Caco-2 (cell line): ENCODE measurements around the gene RBKS. TPM values are rescaled to one million over a fixed set of nuclear protein-coding genes. Genes with fewer than 3 reads are reported as not detected.

Experiments used
- BruUV-seq: library from RNA; stranded (reverse); fragments of 400-500 nt; replicated peaks from 2 replicates; lab custom pipeline; 2021; lab: Mats Ljungman, UMichigan
- CTCF ChIA-PET: fragments of 300-600 bp; sonication (Branson Sonifier 250); formaldehyde crosslinking; loops from one replicate; lab custom pipeline; 2022; ENCODE audit warnings: antibody characterized with exemption; lab: Charles Lee
- POLR2A ChIA-PET: fragments of 300-600 bp; sonication (Branson Sonifier 250); formaldehyde crosslinking; loops from one replicate; lab custom pipeline; 2022; ENCODE audit warnings: antibody characterized with exemption; lab: Charles Lee
- DNase-seq, 2 experiments: peaks; one replicate each; pipeline versions ENCODE4 v3.0.0 to v3.0.0-alpha.2; 2020 to 2022
- H3K27me3 ChIP-seq: replicated peaks from 2 replicates; pipeline ENCODE4 v1.6.0; 2011; ENCODE audit warnings: low read length; ENCODE audit not compliant: control insufficient read depth, insufficient read depth
- H3K36me3 ChIP-seq: 2 replicates; pipeline ENCODE4 v1.5.1; 2011; ENCODE audit warnings: low read length; ENCODE audit not compliant: control insufficient read depth, insufficient read depth
- H3K4me1 ChIP-seq: fragments of 250-450 bp; sonication (Bioruptor Pico); 2 replicates; pipeline ENCODE4 v1.5.1; 2020; ENCODE audit warnings: mild to moderate bottlenecking
- H3K4me3 ChIP-seq: 2 replicates; pipeline ENCODE4 v1.5.1; 2011; ENCODE audit warnings: low read depth, mild to moderate bottlenecking, control low read depth, low read length
- H3K9me3 ChIP-seq: fragments of 250-450 bp; sonication (Bioruptor Pico); 2 replicates; pipeline ENCODE4 v1.5.1; 2020; ENCODE audit warnings: mild to moderate bottlenecking, moderate library complexity
- H3K27ac Mint-ChIP-seq: one replicate; pipeline ENCODE4 v1.8.0; 2022; ENCODE audit warnings: mixed read lengths; ENCODE audit not compliant: unreplicated experiment
- H3K27me3 Mint-ChIP-seq: one replicate; pipeline ENCODE4 v1.8.0; 2022; ENCODE audit warnings: mixed read lengths; ENCODE audit not compliant: insufficient read depth, unreplicated experiment
- H3K36me3 Mint-ChIP-seq: one replicate; pipeline ENCODE4 v1.8.0; 2022; ENCODE audit warnings: mild to moderate bottlenecking, mixed read lengths; ENCODE audit not compliant: insufficient read depth, unreplicated experiment
- H3K4me1 Mint-ChIP-seq: one replicate; pipeline ENCODE4 v1.8.0; 2022; ENCODE audit warnings: low read depth, mixed read lengths; ENCODE audit not compliant: unreplicated experiment
- H3K4me3 Mint-ChIP-seq: one replicate; pipeline ENCODE4 v1.8.0; 2022; ENCODE audit warnings: mild to moderate bottlenecking, moderate library complexity, mixed read lengths; ENCODE audit not compliant: unreplicated experiment
- H3K9me3 Mint-ChIP-seq: one replicate; pipeline ENCODE4 v1.8.0; 2022; ENCODE audit warnings: mixed read lengths; ENCODE audit not compliant: unreplicated experiment
- CTCF ChIP-seq, 2 experiments: fragments of 200-600 bp in 1 of 2; IDR thresholded peaks; 1 replicate in 1 of 2; 2 replicates in 1 of 2; pipeline versions ENCODE4 v1.5.1 to v1.8.0; 2011 to 2022; ENCODE audit warnings: antibody characterized with exemption in 1 of 2, control low read depth in 1 of 2, inconsistent platforms in 1 of 2, low read depth in 1 of 2, low read length in 1 of 2, mild to moderate bottlenecking in 1 of 2, moderate library complexity in 1 of 2; ENCODE audit not compliant: insufficient read depth in 1 of 2, severe bottlenecking in 1 of 2, unreplicated experiment in 1 of 2
- intact Hi-C: fragments of 100-400 bp; cut with micrococcal nuclease; formaldehyde crosslinking; loops from one replicate; pipeline ENCODE4 v1.10.0; 2022; ENCODE audit not compliant: unreplicated experiment
- total RNA-seq: library from RNA; stranded (reverse); gene quantifications from 2 replicates; pipeline ENCODE4 v1.2.3, GENCODE V29; 2022

RBKS gene
- total RNA-seq, 1 experiment from 2014 or later, result 7.4 TPM

GRCh38 chr2:27833931-27834330 is 56.3 kb downstream of the RBKS start:
- Mint-ChIP-seq H3K4me3 (no peak overlapping the region), H3K27ac (no peak overlapping the region), H3K36me3 (no peaks in the 10 kb centered on the region), H3K9me3 (no peaks in the 10 kb centered on the region), H3K27me3 (no peaks in the 10 kb centered on the region), H3K4me1 (no peaks in the 10 kb centered on the region)
- CTCF ChIA-PET, result no interaction called here
- intact Hi-C loops, result no loop called here
- no peaks in the 10 kb centered on the region for H3K27me3 ChIP-seq
- no peaks in the 10 kb centered on the region for H3K36me3 ChIP-seq
- DNase-seq, result no peak
- H3K4me1 ChIP-seq, result no peaks in the 10 kb centered on the region
- H3K9me3 ChIP-seq, result no peaks in the 10 kb centered on the region
- POLR2A ChIA-PET, result no interaction called here
- H3K4me3 ChIP-seq, result no peak overlapping the region
- no peak for TF ChIP-seq CTCF (IDR thresholded peaks at IDR 0.05; ENCODE audit: insufficient read depth in 1 of 2, low read depth in 1 of 2, low read length in 1 of 2, severe bottlenecking in 1 of 2, unreplicated experiment in 1 of 2)
- BruUV-seq, result no TSS peak

GRCh38 chr2:27832396-27832795 is 57.8 kb downstream of the RBKS start:
- no peak overlapping the region for H3K4me3 Mint-ChIP-seq
- intact Hi-C loops, result no loop called here
- no TSS peak for BruUV-seq
- H3K4me1 ChIP-seq, result no peaks in the 10 kb centered on the region
- DNase-seq, result no peak
- no peaks in the 10 kb centered on the region for H3K9me3 Mint-ChIP-seq
- peaks cover 10% of the 10 kb centered on the region for H3K4me1 Mint-ChIP-seq
- H3K27me3 ChIP-seq, result no peaks in the 10 kb centered on the region
- H3K4me3 ChIP-seq, result no peak overlapping the region
- H3K27me3 Mint-ChIP-seq, result no peaks in the 10 kb centered on the region
- no peaks in the 10 kb centered on the region for H3K9me3 ChIP-seq
- no peaks in the 10 kb centered on the region for H3K36me3 ChIP-seq
- H3K27ac Mint-ChIP-seq, result peak overlapping the region; percentile 4
- CTCF ChIA-PET, result no interaction called here
- POLR2A ChIA-PET, result no interaction called here
- no peak for TF ChIP-seq CTCF (IDR thresholded peaks at IDR 0.05; ENCODE audit: insufficient read depth in 1 of 2, low read depth in 1 of 2, low read length in 1 of 2, severe bottlenecking in 1 of 2, unreplicated experiment in 1 of 2)
- H3K36me3 Mint-ChIP-seq, result no peaks in the 10 kb centered on the region

- CTCF ChIA-PET, result no interaction called here
- POLR2A ChIA-PET, result no interaction called here
- Histone ChIP-seq H3K4me1 (no peaks in the 10 kb centered on the region), H3K27me3 (no peaks in the 10 kb centered on the region), H3K36me3 (no peaks in the 10 kb centered on the region), H3K9me3 (no peaks in the 10 kb centered on the region), H3K4me3 (no peak overlapping the region)
- H3K36me3 Mint-ChIP-seq, result peaks cover 5% of the 10 kb centered on the region
- H3K4me3 Mint-ChIP-seq, result no peak overlapping the region
- no peak for TF ChIP-seq CTCF (IDR thresholded peaks at IDR 0.05; ENCODE audit: insufficient read depth in 1 of 2, low read depth in 1 of 2, low read length in 1 of 2, severe bottlenecking in 1 of 2, unreplicated experiment in 1 of 2)
- intact Hi-C loops, result no loop called here
- H3K27ac Mint-ChIP-seq, result no peak overlapping the region
- peaks cover 10% of the 10 kb centered on the region for H3K4me1 Mint-ChIP-seq
- no peaks in the 10 kb centered on the region for H3K27me3 Mint-ChIP-seq
- DNase-seq, result no peak
- BruUV-seq, result no TSS peak
- H3K9me3 Mint-ChIP-seq, result no peaks in the 10 kb centered on the region
Observed at GRCh38 chr2:27831279-27832050, 58.7 kb downstream of the RBKS start.
